ENCODE measurements around the gene CENPP.

The CENPP gene

GRCh38 chr9:92508018-92508820 lies 182.5 kb downstream of the CENPP start:
- no peak for DNase-seq (ENCODE audit: low read depth)

- no peak for DNase-seq (ENCODE audit: low read depth)
These were observed 183.3 kb downstream of the CENPP start for GRCh38 chr9:92509050-92509449.

DNA sequence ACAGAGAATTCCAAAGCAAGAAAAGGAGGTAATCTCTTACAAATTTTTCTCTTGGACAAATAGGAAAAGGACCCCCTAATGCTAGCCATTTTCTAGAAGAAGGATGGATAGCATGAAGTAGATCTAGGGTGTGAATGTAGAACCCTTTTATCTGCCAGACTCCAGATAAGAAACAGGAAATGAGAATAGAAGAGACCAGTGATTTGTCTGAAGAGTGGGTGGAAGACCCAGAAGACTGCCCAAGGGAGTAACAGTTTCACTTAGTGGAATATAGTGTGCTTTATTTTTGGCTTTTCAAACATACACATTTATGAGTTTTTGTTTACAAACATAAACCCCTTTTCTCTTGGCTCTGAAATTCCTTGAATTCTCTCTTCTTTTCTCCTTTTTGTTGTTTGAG lies 185.0 kb downstream of the CENPP start:
- DNase-seq (ENCODE audit: low read depth): no peak

- no peak for DNase-seq (ENCODE audit: low read depth)
These were observed 186.9 kb downstream of the CENPP start for GRCh38 chr9:92512622-92513021.

- no peak for DNase-seq (ENCODE audit: low read depth)
These were observed 187.6 kb downstream of the CENPP start for GRCh38 chr9:92513349-92513748.

DNA sequence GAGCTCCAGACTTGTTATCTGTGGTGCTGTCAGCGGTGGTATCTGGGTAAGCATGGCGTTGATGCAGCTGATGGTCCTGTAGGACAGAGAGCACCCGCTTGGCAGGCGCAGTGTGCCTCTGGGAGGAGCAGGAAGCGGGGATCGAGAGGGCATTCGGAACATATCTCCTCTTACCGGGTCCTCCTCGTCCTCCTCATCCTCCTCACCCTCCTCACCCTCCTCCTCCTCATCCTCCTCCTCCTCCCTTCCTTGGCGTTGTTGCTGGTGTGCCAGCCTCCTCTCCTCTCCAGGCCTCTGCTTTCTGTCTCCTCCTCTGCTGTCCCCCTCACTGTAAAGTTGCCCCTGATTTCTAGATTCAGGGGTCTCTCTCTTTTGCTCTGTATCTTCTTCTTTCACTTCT lies 188.9 kb downstream of the CENPP start:
- no peak for DNase-seq (ENCODE audit: low read depth)

- DNase-seq (ENCODE audit: low read depth): no peak
These were observed 190.8 kb downstream of the CENPP start for GRCh38 chr9:92516521-92516920.

DNA sequence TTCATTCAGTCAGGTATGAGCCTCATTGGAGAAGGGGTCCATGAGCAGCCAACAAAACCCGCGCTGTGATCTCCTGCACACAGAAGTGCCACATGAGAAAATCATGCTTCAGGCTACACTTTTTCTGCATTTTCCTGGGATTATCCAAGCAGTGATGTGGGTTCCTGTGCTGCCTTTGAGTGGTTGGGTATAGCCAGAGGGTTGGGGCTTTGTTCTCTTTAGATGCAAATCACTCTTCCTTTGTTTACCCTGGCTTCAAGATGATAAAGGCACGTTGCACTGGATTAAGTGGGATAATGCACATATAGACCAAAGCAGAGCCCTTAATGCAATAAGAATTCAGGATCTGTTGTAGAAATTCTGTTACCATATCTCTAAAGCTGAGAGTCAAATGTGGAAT lies 191.3 kb downstream of the CENPP start:
- no peak for DNase-seq (ENCODE audit: low read depth)

DNA sequence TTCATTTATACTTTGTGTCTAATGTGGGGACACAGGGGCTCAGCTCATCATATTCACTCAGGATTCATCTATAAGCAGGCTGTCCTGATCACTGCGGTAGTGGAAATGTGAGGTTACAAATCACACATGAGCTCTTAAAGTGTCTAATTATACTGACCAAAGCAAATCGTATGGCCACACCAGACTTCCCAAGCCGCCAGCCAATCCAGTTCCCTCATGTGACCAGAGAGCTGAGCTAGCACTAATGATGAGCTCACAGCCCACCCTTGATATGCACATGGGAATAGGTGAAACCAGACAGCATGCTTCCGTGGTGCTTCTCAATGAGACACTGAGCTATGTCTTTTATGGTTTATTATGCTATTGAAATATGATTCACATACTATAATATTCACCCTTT lies 192.4 kb downstream of the CENPP start:
- DNase-seq (ENCODE audit: low read depth): no peak

- no peak for DNase-seq (ENCODE audit: low read depth)
These were observed 195.1 kb downstream of the CENPP start for GRCh38 chr9:92520837-92521236.

DNA sequence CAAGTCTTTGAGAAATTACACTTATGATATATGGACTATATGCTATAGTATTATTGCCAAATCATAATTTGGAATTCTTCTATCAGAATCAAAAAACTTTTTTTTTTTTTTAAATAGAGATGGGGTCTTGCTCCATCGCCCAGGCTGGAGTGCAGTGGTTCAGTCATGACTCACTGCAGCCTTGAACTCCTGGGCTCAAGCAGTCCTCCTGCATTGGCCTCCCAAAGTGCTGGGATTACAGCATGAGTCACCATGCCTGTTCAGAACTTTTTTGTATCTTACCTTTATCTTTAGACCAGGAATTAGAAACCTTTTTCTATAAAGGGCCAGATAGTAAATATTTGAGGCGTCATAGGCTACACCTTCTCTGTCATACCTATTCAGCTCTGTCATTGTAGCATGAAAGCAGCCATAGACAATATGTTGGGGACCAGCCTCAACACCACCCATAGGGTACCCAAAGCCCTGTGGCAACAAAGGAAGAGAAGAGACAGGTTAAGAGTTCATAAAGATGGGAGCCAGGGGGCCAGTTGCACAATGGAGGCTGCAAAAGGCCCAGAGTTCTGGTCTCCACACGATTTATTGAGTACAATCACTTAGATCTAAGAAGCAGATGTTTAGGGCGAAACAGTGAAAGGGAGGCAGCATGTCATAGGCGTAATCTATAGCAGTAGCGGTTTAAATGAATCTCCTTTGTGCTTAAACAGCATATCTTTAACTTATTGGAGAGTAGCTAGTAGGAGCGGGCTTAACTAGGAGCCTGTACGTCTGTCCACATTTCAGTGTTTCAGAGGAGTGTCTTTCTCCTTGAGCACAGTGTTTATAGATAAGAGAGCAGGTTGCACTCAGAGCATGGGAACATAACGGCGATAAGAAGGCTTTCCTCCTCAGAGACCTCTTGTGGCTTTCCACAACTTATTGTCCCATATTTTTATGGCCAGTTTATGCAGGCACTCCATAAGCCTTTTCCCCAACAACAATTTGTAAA lies 197.5 kb downstream of the CENPP start:
- no peak for DNase-seq (ENCODE audit: low read depth)

DNA sequence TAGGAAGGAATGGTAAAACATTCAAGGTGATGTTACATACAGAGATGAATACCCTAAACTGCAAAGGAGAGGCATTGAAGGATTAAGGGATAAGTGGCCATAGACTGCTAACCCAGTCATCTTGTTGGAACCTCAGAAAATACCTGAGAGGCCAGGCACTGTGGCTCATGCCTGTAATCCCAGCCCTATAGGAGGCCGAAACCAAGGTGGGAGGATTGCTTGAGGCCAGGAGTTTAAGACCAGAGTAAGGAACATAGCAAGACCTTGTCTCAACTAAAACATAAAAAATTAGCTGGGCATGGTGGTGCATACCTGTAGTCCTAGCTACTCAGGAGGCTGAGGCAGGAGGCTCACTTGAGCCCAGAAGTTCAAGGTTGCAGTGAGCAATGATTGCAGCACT lies 199.1 kb downstream of the CENPP start:
- DNase-seq (ENCODE audit: low read depth): no peak

DNA sequence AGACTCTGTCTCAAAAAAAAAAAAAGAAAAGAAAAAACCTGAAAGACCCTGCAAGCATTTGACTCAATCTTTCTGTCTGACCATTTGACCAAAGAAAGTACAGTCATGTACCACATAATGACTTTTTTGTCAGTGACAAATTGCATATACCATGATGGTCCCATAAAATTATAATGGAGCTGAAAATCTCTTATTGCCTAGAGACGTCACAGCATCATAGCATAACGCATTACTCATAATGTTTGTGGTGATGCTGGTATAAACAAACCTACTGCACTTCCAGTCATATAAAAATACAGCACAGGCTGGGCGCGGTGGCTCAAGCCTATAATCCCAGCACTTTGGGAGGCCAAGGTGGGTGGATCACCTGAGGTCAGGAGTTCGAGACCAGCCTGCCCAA lies 199.6 kb downstream of the CENPP start:
- DNase-seq (ENCODE audit: low read depth): no peak

DNA sequence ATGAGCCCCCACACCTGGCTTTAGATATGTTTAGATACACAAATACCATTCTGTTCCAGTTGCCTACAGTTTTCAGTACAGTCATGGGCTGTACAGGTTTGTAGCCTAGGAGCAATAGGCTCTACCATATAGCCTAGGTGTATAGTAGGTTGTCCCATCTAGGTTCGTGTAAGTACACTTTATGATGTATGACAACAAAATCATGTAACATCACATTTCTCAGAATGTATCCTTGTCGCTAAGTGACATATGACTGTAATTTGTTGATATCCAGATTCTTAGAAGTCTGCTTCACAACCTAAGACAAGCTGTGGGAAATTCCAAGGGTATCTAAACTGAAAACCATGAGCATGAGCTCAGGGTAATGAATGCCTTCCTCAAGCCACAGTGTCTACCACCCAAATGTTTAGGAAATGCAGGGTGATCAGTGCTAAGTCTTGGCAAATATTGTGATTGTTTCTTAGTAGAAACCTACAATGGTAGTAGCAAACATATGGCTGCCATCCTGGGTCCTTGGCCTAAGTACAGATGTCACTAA lies 201.6 kb downstream of the CENPP start:
- DNase-seq (ENCODE audit: low read depth): no peak

DNA sequence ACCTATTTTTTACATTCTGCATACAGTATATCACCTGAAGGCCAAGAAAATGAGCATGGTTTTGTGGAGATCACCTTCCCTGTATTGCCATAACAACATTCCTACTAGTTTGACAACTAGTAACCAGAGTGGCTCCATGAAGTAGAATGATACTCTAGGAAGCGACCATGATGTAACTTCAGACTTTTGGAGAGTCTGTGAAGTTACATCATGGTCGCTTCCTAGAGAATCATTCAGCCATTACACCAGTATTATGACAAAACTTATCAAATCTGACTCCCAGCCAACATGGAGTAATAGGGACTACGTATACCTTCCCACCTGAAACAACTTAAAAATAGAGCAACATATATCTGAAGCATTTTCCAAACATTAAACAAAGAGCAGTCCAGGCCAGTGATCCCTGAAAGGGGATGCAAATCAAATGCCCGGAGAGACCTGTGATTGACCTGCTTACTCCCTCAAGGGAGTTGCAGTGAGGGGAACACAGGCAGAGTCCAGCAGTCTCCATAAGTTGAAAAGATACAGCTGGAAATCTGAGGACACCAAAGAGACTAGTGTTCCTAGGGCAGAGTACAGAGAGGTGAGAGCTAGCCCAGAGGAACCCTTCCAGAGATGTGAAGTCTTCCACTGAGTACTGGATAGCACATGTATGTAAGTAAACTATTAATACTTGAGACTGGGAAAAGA lies 202.2 kb downstream of the CENPP start:
- DNase-seq (ENCODE audit: low read depth): no peak

DNA sequence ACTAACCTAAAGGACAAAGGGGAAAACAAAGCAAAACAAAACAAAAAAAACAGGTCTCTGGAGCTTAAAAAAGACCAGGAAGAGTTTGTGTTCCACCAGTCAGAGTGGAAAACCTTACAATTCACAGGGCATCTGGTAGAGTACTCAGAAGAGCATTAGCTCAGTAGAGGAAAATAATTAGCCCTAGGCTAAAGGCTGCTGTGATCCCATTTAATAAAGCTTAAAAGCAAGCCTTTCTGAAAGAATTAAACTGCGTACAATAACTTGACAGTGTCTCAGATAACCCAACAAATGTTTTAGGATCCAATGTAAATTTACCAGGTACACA lies 202.7 kb downstream of the CENPP start:
- no peak for DNase-seq (ENCODE audit: low read depth)

DNA sequence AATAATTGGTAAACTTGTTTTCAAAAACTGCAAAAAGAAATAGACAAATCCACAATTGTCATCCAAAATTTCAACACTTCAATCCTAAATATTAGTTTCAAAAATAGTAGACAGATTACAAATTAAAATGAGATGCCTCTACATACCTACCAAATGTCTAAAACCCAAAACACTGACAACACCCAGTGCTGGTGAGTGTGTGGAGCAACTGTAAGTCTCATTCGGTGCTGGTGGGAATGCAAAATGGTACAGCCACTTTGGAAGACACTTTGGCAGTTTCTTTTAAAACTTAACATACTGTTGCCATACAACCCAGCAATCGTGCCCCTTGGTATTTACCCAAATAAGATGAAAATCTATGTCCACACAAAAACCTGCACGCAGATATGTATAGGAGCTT lies 203.4 kb downstream of the CENPP start:
- DNase-seq (ENCODE audit: low read depth): no peak

DNA sequence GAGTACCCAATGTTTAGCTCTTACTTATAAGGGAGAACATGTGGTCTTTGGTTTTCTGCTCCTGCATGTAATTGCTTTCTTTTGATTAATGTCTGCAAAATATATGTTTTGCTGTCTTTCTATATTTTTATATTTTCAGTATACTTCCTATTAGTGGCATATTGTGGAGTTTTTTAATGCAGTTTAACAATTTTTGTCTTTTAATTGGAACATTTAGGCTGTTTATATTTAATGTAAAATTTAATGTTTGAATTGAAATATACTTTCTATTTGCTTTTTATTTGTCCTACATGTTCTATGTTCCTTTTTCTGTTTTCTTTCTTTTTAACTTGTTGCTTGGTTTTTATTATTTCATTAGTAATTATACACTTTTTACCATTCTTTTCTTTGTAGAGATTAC lies 205.1 kb downstream of the CENPP start:
- no peak for DNase-seq (ENCODE audit: low read depth)

DNA sequence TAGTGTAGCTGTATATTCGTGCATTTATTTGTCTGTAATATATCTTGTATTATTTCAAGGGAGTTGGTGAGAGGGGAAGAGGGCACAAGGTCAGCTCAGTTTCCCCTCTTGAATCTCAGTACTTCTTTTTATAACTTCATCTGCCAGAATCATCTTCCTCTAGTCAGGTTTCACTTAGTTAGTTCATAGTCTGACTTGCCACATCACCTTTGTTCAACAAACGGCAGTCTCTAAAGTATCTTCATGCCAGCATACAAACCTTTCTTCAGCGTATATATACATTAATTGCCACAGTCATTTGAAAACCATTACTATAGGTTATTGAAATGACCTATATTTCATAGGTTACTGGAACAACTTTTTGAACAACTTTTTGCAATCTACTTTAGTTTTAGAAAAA lies 208.5 kb downstream of the CENPP start:
- DNase-seq (ENCODE audit: low read depth): no peak

DNA sequence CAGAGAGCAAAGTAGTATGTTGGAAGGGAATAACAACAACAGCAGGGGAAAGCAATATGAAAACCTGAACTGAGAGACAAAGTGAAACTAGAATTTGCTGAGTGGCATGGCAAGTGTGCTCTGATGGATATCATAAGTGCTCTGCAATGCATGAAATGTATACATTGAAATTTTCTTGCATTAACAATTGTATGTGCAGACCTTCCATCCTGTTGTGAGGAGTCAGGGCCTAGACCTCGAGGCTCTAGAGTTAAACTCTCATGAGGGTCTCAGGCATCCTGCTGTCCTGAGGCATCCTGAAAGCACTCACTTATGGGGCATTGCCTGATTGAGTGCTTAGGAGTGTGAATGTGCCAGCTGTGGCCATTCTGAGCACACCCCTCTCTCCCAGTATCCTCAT lies 208.9 kb downstream of the CENPP start:
- no peak for DNase-seq (ENCODE audit: low read depth)

GRCh38 chr9:92535940-92536850 lies 210.4 kb downstream of the CENPP start, which contains the start of gene ECM2:
Gene ECM2 (minus strand): TSS chr9:92535990. CDS start chr9:92522866, 13,124 bp downstream.
- no peak for DNase-seq (ENCODE audit: low read depth)

All from stimulated activated CD8-positive, alpha-beta memory T cell treated with anti-CD3 and anti-CD28 coated beads, Interleukin-12 subunit alpha, Interleukin-12 subunit beta, amount 100 ng/mL, for 4 hours (primary cell).